GM12878 (cell line): ENCODE measurements around the gene RBM42. TPM values are rescaled to one million over a fixed set of nuclear protein-coding genes. Genes with fewer than 3 reads are reported as not detected.
A peak's percentile ranks its signal among the peaks of the same experiment; 100 is the strongest.

ENCODE experiments used
- CBFB ChIP-seq: IDR thresholded peaks from 2 replicates; pipeline ENCODE4 v1.6.1; 2016; ENCODE audit warnings: antibody characterized with exemption, low read depth
- CBX5 ChIP-seq: sonication (generic); IDR thresholded peaks from 2 replicates; pipeline ENCODE4 v1.6.1; 2016; ENCODE audit warnings: low read depth, moderate library complexity, mild to moderate bottlenecking, inconsistent platforms
- CHD1 ChIP-seq: IDR thresholded peaks from 2 replicates; pipeline ENCODE4 v1.6.1; 2012; ENCODE audit warnings: low read depth, low read length, improper control_type of control experiment
- CREB1 ChIP-seq: IDR thresholded peaks from 2 replicates; pipeline ENCODE4 v1.6.1; 2012; ENCODE audit warnings: low read depth, mild to moderate bottlenecking, inconsistent platforms
- KAT2A ChIP-seq: conservative IDR thresholded peaks from 2 replicates; pipeline ENCODE4 v1.6.1; 2011; ENCODE audit warnings: low read depth, low read length; ENCODE audit not compliant: control insufficient read depth
- MYB ChIP-seq: fragments of 150-350 bp; IDR thresholded peaks from 2 replicates; pipeline ENCODE4 v1.6.1; 2014; ENCODE audit warnings: mild to moderate bottlenecking, low read depth, low read length, borderline replicate concordance
- NR2C1 ChIP-seq: fragments of 450-650 bp; IDR thresholded peaks from 2 replicates; pipeline ENCODE4 v1.6.1; 2017; ENCODE audit warnings: antibody characterized with exemption, mild to moderate bottlenecking, moderate library complexity
- NR2F1 ChIP-seq: fragments of 450-650 bp; conservative IDR thresholded peaks from 2 replicates; pipeline ENCODE4 v1.6.1; 2017; ENCODE audit warnings: mild to moderate bottlenecking
- NRF1 ChIP-seq: conservative IDR thresholded peaks from 2 replicates; pipeline ENCODE4 v1.6.1; 2011; ENCODE audit warnings: mild to moderate bottlenecking, low read depth, low read length, improper control_type of control experiment
- PML ChIP-seq: IDR thresholded peaks from 2 replicates; pipeline ENCODE4 v1.6.1; 2012; ENCODE audit warnings: low read length, inconsistent platforms
- SP1 ChIP-seq: IDR thresholded peaks from one replicate; pipeline ENCODE4 v1.6.1; 2011; ENCODE audit warnings: low read depth, low read length
- YBX1 ChIP-seq: fragments of 450-650 bp; IDR thresholded peaks from 2 replicates; pipeline ENCODE4 v1.6.1; 2016; ENCODE audit warnings: antibody characterized with exemption
- YY1 ChIP-seq: IDR thresholded peaks from 2 replicates; pipeline ENCODE4 v1.6.1; 2011; ENCODE audit warnings: low read depth, mild to moderate bottlenecking, low read length
- polyA plus RNA-seq, 11 experiments: library from polyadenylated mRNA; depleted of rRNA in 4 of 11; unstranded in 6 of 11; stranded (reverse) in 5 of 11; fragments of >200 nt; fragmentation: Nextera tagmentation in 4 of 11; fragmentation: Illumina TruSeq in 1 of 11; extraction: Ambion mirVana in 4 of 11; extraction: Trizol in 1 of 11; gene quantifications; 1 replicate in 1 of 11; 2 replicates in 10 of 11; pipeline versions ENCODE4 v1.2.1 to v1.2.3, GENCODE V29; 2011 to 2016; ENCODE audit warnings: inconsistent platforms in 2 of 11, missing spikeins in 2 of 11, low read depth in 1 of 11
- total RNA-seq, 4 experiments: library from RNA; depleted of rRNA in 3 of 4; stranded (reverse); fragments of >200 nt in 3 of 4; fragmentation: Illumina TruSeq in 1 of 4; extraction: Trizol in 1 of 4; gene quantifications; 2 replicates each; pipeline versions ENCODE4 v1.2.1 to v1.2.3, GENCODE V29; 2013 to 2021
- TF ChIP-seq, protein P1 (sequence below): fragments of 450-650 bp; IDR thresholded peaks from 2 replicates; pipeline ENCODE4 v1.6.1; 2017; ENCODE audit warnings: antibody characterized with exemption, mild to moderate bottlenecking, moderate library complexity
- TF ChIP-seq, protein P2 (sequence below): IDR thresholded peaks from 2 replicates; pipeline ENCODE4 v1.6.1; 2012; ENCODE audit warnings: mild to moderate bottlenecking, low read depth, low read length
- TF ChIP-seq, protein P3 (sequence below): IDR thresholded peaks from 2 replicates; pipeline ENCODE4 v1.6.1; 2011; ENCODE audit warnings: mild to moderate bottlenecking, low read depth, low read length, moderate library complexity; ENCODE audit not compliant: insufficient replicate concordance
- TF ChIP-seq, protein P4 (sequence below): fragments of 450-650 bp; IDR thresholded peaks from 2 replicates; pipeline ENCODE4 v1.6.1; 2018; ENCODE audit warnings: mild to moderate bottlenecking, low read depth, moderate library complexity; ENCODE audit not compliant: partially characterized antibody

RBM42 gene
- total and polyA plus RNA-seq, 10 of the 15 experiments (the other 5 are each of a cell fraction or from before 2014, with no cell fraction given) = 4.2 to 117 (median 48.5) TPM

DNA sequence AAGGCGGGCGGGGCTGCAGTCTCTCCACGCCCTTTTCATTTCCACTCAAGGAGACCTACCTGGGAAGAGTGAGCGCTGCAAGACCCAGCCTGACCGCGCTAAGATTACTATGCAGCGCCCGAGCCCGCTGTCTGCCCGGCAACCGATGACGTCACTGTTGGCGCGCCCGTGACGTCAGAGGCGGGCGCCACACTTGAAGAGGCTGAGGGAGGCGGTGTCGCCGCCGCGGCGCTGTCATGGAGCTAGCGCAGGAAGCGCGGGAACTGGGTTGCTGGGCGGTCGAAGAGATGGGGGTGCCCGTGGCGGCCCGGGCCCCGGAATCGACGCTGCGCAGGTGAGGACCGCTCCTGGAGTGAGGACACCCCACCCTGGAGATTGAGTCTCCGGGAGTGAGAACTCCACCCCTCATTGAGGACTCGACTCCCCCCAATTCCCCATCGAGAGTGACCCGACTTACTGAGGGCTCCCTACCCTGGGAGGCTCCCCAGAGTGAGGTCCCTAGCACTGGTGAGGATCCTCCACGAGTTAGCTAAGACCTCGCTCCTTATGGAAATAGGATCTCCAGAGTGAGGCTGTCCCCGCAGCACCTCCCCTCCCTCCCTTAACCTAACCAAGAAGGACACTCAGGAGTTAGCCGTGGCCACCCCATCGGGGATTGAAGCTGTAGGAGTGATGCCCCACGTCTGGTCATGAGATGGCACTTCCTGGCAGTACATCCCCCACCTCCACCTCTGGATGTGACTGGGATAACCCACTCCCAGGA is 16.1 kb upstream of the RBM42 start, which contains the start of gene HAUS5 (continued):
- TF ChIP-seq, protein P1, sequence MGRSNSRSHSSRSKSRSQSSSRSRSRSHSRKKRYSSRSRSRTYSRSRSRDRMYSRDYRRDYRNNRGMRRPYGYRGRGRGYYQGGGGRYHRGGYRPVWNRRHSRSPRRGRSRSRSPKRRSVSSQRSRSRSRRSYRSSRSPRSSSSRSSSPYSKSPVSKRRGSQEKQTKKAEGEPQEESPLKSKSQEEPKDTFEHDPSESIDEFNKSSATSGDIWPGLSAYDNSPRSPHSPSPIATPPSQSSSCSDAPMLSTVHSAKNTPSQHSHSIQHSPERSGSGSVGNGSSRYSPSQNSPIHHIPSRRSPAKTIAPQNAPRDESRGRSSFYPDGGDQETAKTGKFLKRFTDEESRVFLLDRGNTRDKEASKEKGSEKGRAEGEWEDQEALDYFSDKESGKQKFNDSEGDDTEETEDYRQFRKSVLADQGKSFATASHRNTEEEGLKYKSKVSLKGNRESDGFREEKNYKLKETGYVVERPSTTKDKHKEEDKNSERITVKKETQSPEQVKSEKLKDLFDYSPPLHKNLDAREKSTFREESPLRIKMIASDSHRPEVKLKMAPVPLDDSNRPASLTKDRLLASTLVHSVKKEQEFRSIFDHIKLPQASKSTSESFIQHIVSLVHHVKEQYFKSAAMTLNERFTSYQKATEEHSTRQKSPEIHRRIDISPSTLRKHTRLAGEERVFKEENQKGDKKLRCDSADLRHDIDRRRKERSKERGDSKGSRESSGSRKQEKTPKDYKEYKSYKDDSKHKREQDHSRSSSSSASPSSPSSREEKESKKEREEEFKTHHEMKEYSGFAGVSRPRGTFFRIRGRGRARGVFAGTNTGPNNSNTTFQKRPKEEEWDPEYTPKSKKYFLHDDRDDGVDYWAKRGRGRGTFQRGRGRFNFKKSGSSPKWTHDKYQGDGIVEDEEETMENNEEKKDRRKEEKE = no peak
- TF ChIP-seq NR2F1 (peak; percentile 40; the same call in 1 of the 2 replicates), CBFB (no peak), PML (peak; percentile 69; the same call in 1 of the 2 replicates), SP1 (peak; percentile 65), KAT2A (no peak), CREB1 (peak; percentile 100), CHD1 (no peak), MYB (no peak), NRF1 (no peak), NR2C1 (no peak), CBX5 (no peak), YY1 (peak; percentile 89), YBX1 (no peak)
- TF ChIP-seq, protein P2, sequence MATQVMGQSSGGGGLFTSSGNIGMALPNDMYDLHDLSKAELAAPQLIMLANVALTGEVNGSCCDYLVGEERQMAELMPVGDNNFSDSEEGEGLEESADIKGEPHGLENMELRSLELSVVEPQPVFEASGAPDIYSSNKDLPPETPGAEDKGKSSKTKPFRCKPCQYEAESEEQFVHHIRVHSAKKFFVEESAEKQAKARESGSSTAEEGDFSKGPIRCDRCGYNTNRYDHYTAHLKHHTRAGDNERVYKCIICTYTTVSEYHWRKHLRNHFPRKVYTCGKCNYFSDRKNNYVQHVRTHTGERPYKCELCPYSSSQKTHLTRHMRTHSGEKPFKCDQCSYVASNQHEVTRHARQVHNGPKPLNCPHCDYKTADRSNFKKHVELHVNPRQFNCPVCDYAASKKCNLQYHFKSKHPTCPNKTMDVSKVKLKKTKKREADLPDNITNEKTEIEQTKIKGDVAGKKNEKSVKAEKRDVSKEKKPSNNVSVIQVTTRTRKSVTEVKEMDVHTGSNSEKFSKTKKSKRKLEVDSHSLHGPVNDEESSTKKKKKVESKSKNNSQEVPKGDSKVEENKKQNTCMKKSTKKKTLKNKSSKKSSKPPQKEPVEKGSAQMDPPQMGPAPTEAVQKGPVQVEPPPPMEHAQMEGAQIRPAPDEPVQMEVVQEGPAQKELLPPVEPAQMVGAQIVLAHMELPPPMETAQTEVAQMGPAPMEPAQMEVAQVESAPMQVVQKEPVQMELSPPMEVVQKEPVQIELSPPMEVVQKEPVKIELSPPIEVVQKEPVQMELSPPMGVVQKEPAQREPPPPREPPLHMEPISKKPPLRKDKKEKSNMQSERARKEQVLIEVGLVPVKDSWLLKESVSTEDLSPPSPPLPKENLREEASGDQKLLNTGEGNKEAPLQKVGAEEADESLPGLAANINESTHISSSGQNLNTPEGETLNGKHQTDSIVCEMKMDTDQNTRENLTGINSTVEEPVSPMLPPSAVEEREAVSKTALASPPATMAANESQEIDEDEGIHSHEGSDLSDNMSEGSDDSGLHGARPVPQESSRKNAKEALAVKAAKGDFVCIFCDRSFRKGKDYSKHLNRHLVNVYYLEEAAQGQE = no peak
- TF ChIP-seq, protein P3, sequence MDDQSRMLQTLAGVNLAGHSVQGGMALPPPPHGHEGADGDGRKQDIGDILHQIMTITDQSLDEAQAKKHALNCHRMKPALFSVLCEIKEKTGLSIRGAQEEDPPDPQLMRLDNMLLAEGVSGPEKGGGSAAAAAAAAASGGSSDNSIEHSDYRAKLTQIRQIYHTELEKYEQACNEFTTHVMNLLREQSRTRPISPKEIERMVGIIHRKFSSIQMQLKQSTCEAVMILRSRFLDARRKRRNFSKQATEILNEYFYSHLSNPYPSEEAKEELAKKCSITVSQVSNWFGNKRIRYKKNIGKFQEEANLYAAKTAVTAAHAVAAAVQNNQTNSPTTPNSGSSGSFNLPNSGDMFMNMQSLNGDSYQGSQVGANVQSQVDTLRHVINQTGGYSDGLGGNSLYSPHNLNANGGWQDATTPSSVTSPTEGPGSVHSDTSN = no peak
- TF ChIP-seq, protein P4, sequence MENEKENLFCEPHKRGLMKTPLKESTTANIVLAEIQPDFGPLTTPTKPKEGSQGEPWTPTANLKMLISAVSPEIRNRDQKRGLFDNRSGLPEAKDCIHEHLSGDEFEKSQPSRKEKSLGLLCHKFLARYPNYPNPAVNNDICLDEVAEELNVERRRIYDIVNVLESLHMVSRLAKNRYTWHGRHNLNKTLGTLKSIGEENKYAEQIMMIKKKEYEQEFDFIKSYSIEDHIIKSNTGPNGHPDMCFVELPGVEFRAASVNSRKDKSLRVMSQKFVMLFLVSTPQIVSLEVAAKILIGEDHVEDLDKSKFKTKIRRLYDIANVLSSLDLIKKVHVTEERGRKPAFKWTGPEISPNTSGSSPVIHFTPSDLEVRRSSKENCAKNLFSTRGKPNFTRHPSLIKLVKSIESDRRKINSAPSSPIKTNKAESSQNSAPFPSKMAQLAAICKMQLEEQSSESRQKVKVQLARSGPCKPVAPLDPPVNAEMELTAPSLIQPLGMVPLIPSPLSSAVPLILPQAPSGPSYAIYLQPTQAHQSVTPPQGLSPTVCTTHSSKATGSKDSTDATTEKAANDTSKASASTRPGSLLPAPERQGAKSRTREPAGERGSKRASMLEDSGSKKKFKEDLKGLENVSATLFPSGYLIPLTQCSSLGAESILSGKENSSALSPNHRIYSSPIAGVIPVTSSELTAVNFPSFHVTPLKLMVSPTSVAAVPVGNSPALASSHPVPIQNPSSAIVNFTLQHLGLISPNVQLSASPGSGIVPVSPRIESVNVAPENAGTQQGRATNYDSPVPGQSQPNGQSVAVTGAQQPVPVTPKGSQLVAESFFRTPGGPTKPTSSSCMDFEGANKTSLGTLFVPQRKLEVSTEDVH = peak; percentile 95
